ENCODE results near the gene PARD6B.

The PARD6B gene

DNA sequence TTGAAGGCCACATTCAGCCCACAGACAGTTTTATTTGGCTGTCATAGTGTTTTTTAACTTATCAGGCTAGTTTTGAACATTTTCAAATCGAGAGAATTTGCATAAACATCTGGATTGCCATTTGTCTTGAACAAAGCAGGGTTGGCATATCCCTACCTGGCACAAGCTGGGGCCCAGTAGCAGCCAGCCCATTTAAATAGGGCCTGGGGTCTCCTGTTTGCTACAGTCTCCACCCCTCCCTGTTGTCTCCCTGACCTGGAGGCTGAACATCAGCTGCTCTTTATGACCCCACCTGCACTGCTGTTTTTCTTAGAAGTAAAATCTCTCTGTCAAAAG lies 73.9 kb downstream of the PARD6B start:
- Histone ChIP-seq H3K4me1 (ENCODE audit: insufficient read depth, low read length, poor library complexity, severe bottlenecking) (peaks cover 23% of the 10 kb centered on the region), H2AFZ (ENCODE audit: low read length) (peak overlapping the region; percentile 71)

DNA sequence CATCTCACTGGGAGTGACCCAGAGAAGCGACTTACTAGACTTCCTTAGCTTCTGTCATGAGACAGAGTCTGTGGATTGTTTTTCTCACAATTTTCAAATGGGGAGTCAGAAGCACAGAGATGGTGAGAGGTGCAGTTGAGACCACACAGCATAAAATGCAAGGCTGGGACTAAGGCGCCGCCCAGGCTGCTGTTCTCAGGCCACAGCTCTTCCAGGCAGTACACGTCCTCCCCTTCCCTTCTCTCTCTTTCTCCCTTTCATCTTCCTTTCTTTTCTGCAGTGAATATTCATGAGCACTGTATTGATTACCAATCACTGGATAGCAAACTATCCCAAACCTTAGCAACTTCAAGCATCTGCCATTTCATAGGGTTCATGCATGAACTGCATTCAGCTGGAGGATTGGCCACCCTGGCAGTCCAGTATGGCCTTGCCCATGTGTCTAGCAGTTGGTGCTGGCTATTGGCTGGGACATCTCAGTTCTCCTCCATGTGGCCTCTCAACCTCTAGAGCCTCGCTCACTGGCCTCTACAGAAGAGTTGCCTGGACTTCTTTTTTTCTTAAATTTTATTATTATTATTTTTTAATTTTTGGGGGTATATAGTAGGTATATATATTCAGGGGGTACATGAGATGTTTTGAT lies 74.9 kb downstream of the PARD6B start:
- Histone ChIP-seq H3K4me1 (ENCODE audit: insufficient read depth, low read length, poor library complexity, severe bottlenecking) (peaks cover 23% of the 10 kb centered on the region), H3F3A (ENCODE audit: low read depth) (peaks cover 6% of the 10 kb centered on the region)

More for the DNA sequence above, 73.9 kb downstream of the PARD6B start:
- no peaks in the 10 kb centered on the region for H3K9me3 ChIP-seq (ENCODE audit: insufficient read depth, low read depth, low read length)
- no peaks in the 10 kb centered on the region for H3K27me3 ChIP-seq (ENCODE audit: insufficient read depth, low read length, poor library complexity, severe bottlenecking)
- peak overlapping the region; percentile 63 for H3K4me3 ChIP-seq (ENCODE audit: low read length, poor library complexity, severe bottlenecking)
- peak overlapping the region; percentile 51 for H3K9ac ChIP-seq (ENCODE audit: low read depth, low read length, poor library complexity, severe bottlenecking)
- peak overlapping the region; percentile 77 for H3K4me2 ChIP-seq (ENCODE audit: low read depth, low read length, poor library complexity, severe bottlenecking)
- H4K20me1 ChIP-seq (ENCODE audit: insufficient read depth, low read length, poor library complexity, severe bottlenecking) = no peaks in the 10 kb centered on the region
- H3K9me2 ChIP-seq (replicated peaks; ENCODE audit: low read depth, low read length) = no peaks in the 10 kb centered on the region
- H3K36me3 ChIP-seq (ENCODE audit: insufficient read depth, low read length) = no peaks in the 10 kb centered on the region
- H3F3A ChIP-seq (ENCODE audit: low read depth) = peaks cover 6% of the 10 kb centered on the region
- TF ChIP-seq, protein P1, sequence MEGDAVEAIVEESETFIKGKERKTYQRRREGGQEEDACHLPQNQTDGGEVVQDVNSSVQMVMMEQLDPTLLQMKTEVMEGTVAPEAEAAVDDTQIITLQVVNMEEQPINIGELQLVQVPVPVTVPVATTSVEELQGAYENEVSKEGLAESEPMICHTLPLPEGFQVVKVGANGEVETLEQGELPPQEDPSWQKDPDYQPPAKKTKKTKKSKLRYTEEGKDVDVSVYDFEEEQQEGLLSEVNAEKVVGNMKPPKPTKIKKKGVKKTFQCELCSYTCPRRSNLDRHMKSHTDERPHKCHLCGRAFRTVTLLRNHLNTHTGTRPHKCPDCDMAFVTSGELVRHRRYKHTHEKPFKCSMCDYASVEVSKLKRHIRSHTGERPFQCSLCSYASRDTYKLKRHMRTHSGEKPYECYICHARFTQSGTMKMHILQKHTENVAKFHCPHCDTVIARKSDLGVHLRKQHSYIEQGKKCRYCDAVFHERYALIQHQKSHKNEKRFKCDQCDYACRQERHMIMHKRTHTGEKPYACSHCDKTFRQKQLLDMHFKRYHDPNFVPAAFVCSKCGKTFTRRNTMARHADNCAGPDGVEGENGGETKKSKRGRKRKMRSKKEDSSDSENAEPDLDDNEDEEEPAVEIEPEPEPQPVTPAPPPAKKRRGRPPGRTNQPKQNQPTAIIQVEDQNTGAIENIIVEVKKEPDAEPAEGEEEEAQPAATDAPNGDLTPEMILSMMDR (conservative IDR thresholded peaks at IDR 0.05; ENCODE audit: low read length) = no peak
- no peak for TF ChIP-seq EZH2phosphoT487 (IDR thresholded peaks at IDR 0.05; ENCODE audit: borderline replicate concordance)
- no peaks in the 10 kb centered on the region for H3K79me2 ChIP-seq (ENCODE audit: insufficient read depth, low read length)

More for the DNA sequence above, 74.9 kb downstream of the PARD6B start:
- Histone ChIP-seq H3K36me3 (ENCODE audit: insufficient read depth, low read length) (no peaks in the 10 kb centered on the region), H3K79me2 (ENCODE audit: insufficient read depth, low read length) (no peaks in the 10 kb centered on the region), H2AFZ (ENCODE audit: low read length) (no peak overlapping the region), H4K20me1 (ENCODE audit: insufficient read depth, low read length, poor library complexity, severe bottlenecking) (no peaks in the 10 kb centered on the region), H3K27me3 (ENCODE audit: insufficient read depth, low read length, poor library complexity, severe bottlenecking) (no peaks in the 10 kb centered on the region), H3K9me3 (ENCODE audit: insufficient read depth, low read depth, low read length) (no peaks in the 10 kb centered on the region), H3K9ac (ENCODE audit: low read depth, low read length, poor library complexity, severe bottlenecking) (peak overlapping the region; percentile 51), H3K4me3 (ENCODE audit: low read length, poor library complexity, severe bottlenecking) (peak overlapping the region; percentile 63), H3K4me2 (ENCODE audit: low read depth, low read length, poor library complexity, severe bottlenecking) (peak overlapping the region; percentile 77), H3K9me2 (replicated peaks; ENCODE audit: low read depth, low read length) (no peaks in the 10 kb centered on the region)
- TF ChIP-seq, protein P1 (conservative IDR thresholded peaks at IDR 0.05; ENCODE audit: low read length) = no peak

Data from Loucy (cell line).